GM13977 (cell line): Measurements from ENCODE around the gene RHOH.

Source experiments
- DNase-seq: peaks from one replicate; pipeline ENCODE4 v3.0.0; 2012; ENCODE audit warnings: low spot score
- in situ Hi-C: fragments of 300-500 bp; cut with MboI; formaldehyde crosslinking; loops from one replicate; pipeline ENCODE4 v1.12.0; 2022; ENCODE audit warnings: low sequenced_read_pairs, low pct_unique_long_range_greater_than_20kb, mixed read lengths, inconsistent platforms; ENCODE audit not compliant: unreplicated experiment
- TF ChIP-seq, protein P1 (sequence below): IDR thresholded peaks from 2 replicates; pipeline ENCODE4 v1.5.1; 2012; ENCODE audit warnings: mild to moderate bottlenecking, control low read depth; ENCODE audit not compliant: insufficient read depth; ENCODE audit errors: extremely low read depth, missing control alignments

Gene RHOH

DNA sequence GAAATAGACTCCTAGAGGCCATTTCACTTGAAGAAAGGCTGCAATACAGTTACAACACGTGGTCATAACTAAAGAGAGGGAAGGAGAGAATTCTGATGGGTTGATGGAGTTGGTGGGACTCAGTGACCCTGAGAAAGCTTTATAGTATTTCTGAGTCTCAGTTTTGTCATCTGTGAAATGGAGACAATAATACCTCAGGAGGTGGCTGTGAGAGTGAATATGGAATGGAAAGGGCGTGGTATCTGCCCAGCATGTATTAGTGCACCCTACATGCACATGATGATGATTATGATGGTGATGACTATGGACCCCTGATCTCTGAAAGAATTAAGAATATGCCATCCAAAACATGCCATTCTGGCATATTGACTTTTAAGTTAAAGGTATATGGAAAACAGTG, 66.0 kb downstream of the RHOH start:
- TF ChIP-seq, protein P1, sequence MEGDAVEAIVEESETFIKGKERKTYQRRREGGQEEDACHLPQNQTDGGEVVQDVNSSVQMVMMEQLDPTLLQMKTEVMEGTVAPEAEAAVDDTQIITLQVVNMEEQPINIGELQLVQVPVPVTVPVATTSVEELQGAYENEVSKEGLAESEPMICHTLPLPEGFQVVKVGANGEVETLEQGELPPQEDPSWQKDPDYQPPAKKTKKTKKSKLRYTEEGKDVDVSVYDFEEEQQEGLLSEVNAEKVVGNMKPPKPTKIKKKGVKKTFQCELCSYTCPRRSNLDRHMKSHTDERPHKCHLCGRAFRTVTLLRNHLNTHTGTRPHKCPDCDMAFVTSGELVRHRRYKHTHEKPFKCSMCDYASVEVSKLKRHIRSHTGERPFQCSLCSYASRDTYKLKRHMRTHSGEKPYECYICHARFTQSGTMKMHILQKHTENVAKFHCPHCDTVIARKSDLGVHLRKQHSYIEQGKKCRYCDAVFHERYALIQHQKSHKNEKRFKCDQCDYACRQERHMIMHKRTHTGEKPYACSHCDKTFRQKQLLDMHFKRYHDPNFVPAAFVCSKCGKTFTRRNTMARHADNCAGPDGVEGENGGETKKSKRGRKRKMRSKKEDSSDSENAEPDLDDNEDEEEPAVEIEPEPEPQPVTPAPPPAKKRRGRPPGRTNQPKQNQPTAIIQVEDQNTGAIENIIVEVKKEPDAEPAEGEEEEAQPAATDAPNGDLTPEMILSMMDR: no peak
- DNase-seq: no peak
- in situ Hi-C loops: no loop called here

DNA sequence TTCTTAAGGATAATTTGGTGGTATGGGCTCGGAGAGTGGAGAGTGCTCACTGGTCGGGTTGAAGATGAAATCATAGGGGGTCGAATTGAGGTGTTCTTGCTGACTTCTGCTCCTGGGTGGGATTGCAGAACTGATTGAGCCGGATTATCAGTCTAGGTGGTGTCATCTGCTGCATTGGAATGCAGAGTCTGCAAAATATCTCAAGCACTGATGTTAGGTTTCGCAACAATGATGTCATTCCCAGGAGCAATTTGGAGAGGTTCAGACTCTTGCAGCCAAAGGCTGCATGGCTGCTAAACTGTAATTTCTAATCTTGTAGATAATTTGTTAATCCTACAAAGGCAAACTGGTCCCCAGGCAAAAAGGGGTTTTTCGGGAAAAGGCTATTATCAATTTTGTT, 67.7 kb downstream of the RHOH start:
- DNase-seq: no peak
- in situ Hi-C loops: no loop called here
- TF ChIP-seq, protein P1: no peak

DNA sequence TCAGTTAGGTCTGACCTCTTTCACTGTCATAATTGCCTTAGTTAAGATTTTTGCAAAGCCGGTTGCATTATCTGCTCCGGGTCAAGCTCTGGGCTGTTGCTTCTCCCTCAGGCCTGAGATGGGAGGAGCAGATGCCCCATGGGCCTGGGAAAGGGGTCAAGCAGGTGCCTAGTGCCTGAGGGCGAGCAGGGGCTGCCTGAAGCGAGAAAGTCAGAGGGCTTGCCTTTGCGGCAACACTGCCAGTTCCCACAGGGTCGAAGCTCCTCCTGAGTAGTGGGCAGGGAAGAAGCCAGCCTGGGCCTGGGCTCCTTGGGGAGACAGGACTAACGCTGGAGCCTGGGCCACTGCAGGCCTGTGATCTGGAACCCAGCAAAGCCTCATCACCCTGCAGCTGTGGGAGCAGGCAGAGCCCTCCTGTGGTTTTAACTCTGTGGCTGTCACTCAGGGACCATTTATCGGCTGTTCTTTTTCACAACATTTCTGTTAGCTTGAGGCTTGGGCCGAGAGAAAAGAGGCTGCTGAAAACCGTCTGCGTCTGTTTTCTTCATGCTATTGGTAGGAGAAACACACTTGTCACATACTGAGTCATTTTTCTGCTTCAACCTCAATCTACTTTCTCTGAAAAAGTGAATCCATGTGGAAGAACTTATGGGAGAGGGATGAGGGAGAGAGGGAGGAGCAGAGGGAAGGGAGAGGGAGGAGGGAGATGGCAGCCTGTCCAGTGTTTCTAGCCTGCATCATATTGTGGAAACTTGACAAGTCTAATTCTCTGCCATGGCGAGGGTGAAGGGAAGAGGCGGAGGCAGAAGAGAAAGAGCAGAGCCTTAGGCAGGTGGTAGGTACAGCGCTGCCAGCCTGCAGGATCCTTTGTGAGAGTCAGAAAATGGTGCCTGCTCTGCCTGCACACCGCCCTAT, 68.4 kb downstream of the RHOH start:
- in situ Hi-C loops: no loop called here
- no peak for DNase-seq
- TF ChIP-seq, protein P1: no peak

DNA sequence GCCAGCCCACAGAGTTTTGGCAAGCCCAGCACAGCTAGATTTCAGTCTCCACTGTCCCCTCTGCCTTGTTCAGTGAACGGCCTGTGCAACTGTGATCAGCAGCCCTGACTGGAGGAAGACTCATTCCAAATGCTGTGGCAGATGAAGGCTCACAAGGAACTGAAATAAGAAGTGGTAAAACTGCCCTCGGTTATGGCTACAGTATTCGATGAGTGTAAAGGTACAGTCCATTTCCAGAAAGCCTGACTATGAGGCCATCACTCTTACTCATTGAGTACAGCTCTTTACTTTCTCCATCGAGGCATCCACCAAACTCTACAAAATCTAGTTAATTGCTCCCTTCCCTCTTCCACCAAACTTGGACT, 69.1 kb downstream of the RHOH start:
- DNase-seq: no peak
- TF ChIP-seq, protein P1: no peak
- in situ Hi-C loops: no loop called here

DNA sequence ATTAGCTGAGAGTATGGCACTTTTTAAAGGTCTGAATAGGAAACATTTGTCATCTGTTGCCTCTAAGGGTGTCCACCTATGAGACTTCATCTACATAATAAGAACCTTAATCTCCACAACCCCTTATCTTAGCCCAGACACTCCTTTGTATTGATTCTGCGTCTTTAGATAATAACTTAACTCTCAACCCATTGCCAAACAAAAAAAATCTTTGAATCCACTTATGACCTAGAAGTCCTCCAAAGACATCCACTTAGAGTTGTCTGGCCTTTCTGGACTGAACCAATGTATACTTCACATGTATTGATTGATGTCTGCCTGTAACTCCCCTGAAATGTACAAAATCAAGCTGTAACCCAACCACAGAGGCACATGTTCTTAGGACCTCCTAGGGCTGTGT, 72.3 kb downstream of the RHOH start:
- DNase-seq: no peak
- TF ChIP-seq, protein P1: no peak
- in situ Hi-C loops: no loop called here

DNA sequence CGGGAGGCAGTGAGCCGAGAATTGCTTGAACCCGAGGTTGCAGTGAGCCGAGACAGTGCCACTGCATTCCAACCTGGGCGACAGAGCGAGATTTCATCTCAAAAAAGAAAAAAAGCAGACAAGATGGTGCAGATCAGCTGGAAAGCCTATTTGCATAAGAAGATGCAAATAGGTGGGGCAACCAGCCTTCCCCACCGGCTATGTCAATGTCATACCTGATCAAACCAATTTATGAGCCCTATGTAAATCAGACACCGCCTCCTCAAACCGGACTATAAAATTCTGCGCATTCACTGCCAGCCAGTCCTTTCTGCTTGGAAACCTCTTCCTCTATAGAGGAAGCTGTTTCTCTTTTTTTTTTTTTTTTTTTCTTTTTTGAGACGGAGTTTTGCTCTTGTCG, 73.8 kb downstream of the RHOH start:
- TF ChIP-seq, protein P1: no peak
- in situ Hi-C loops: no loop called here
- no peak for DNase-seq
